Fibroblast of lung (primary cell): ENCODE measurements around the gene NUDT6.

Experiments
- EZH2 ChIP-seq: IDR thresholded peaks from 2 replicates; pipeline ENCODE4 v1.5.1; 2012; ENCODE audit warnings: low read length, control low read depth, mild to moderate bottlenecking; ENCODE audit errors: missing control alignments
- TF ChIP-seq, protein P1 (sequence below), 2 donors: IDR thresholded peaks in 1 of 2; conservative IDR thresholded peaks in 1 of 2; 1 replicate in 1 of 2; 2 replicates in 1 of 2; pipeline ENCODE4 v1.5.1; 2011 to 2012; ENCODE audit warnings: low read length in 2 of 2, control low read depth in 1 of 2, inconsistent platforms in 1 of 2, low read depth in 1 of 2, mild to moderate bottlenecking in 1 of 2

- TF ChIP-seq, protein P1, sequence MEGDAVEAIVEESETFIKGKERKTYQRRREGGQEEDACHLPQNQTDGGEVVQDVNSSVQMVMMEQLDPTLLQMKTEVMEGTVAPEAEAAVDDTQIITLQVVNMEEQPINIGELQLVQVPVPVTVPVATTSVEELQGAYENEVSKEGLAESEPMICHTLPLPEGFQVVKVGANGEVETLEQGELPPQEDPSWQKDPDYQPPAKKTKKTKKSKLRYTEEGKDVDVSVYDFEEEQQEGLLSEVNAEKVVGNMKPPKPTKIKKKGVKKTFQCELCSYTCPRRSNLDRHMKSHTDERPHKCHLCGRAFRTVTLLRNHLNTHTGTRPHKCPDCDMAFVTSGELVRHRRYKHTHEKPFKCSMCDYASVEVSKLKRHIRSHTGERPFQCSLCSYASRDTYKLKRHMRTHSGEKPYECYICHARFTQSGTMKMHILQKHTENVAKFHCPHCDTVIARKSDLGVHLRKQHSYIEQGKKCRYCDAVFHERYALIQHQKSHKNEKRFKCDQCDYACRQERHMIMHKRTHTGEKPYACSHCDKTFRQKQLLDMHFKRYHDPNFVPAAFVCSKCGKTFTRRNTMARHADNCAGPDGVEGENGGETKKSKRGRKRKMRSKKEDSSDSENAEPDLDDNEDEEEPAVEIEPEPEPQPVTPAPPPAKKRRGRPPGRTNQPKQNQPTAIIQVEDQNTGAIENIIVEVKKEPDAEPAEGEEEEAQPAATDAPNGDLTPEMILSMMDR (conservative IDR thresholded peaks at IDR 0.05 in 1 of 2, IDR thresholded peaks at IDR 0.05 in 1 of 2; ENCODE audit: low read depth in 1 of 2, low read length in 2 of 2), result no peak
- no peak for TF ChIP-seq EZH2
Measured at GRCh38 chr4:122889726-122890125, 32.7 kb downstream of the NUDT6 start.
